Astrocyte of the cerebellum (primary cell): ENCODE data around the gene SCUBE3.

ENCODE experiments used
- DNase-seq: peaks from one replicate; pipeline ENCODE4 v3.0.0-alpha.2; 2011; ENCODE audit warnings: low read depth
- H3K4me3 ChIP-seq: 2 replicates; pipeline ENCODE4 v1.5.1; 2011; ENCODE audit warnings: mild to moderate bottlenecking, low read depth, low read length, moderate library complexity
- CTCF ChIP-seq: IDR thresholded peaks from 2 replicates; pipeline ENCODE4 v1.5.1; 2012; ENCODE audit warnings: low read length, low read depth, moderate library complexity, mild to moderate bottlenecking; ENCODE audit errors: missing control alignments
- in situ Hi-C: cut with HindIII; loops from 2 replicates; pipeline ENCODE4 v1.10.0; 2017; ENCODE audit warnings: low sequenced_read_pairs

The SCUBE3 gene

GRCh38 chr6:35248965-35249364 is 35.2 kb downstream of the SCUBE3 start:
- no peak overlapping the region for H3K4me3 ChIP-seq
- DNase-seq: no peak
- TF ChIP-seq CTCF: no peak
- in situ Hi-C loops: no loop called here

- no peak for TF ChIP-seq CTCF
- in situ Hi-C loops: no loop called here
- DNase-seq: no peak
Measured at GRCh38 chr6:35251949-35252348, 38.2 kb downstream of the SCUBE3 start.

GRCh38 chr6:35253249-35253648 is 39.5 kb downstream of the SCUBE3 start:
- H3K4me3 ChIP-seq: no peak overlapping the region
- no peak for DNase-seq
- TF ChIP-seq CTCF: no peak
- in situ Hi-C loops: no loop called here

More at GRCh38 chr6:35251949-35252348, 38.2 kb downstream of the SCUBE3 start:
- H3K4me3 ChIP-seq: no peak overlapping the region

GRCh38 chr6:35258336-35258735 is 44.6 kb downstream of the SCUBE3 start:
- in situ Hi-C loops: no loop called here
- no peak for TF ChIP-seq CTCF
- no peak for DNase-seq
- peak overlapping the region; percentile 88 for H3K4me3 ChIP-seq

GRCh38 chr6:35258858-35259193 is 45.1 kb downstream of the SCUBE3 start:
- in situ Hi-C loops: no loop called here
- H3K4me3 ChIP-seq: peak overlapping the region; percentile 88
- peak; percentile 25 for TF ChIP-seq CTCF
- DNase-seq: peak; percentile 36

- peak; percentile 88 for DNase-seq
- peak within 1 kb of the TSS; percentile 88 for H3K4me3 ChIP-seq
- in situ Hi-C loops: no loop called here
- no peak for TF ChIP-seq CTCF
Measured at GRCh38 chr6:35259194-35259947, 45.6 kb downstream of the SCUBE3 start, which contains the start of gene ZNF76. ZNF76 (plus strand) TSS chr6:35259735; CDS start chr6:35281152, 21,417 bp downstream.
